Pons (tissue), 1 donor: ENCODE measurements around the gene MSH5.
"Not testable (repeated sequence)": the region's sequence is repeated elsewhere in the genome, so short reads cannot be mapped to it uniquely, and the experiment has no call there.

Source experiments
- DNase-seq: peaks from one replicate; pipeline ENCODE4 v3.0.0-alpha.2; 2016; ENCODE audit warnings: low spot score

Gene MSH5

GRCh38 chr6:31778999-31779885 lies 39.4 kb downstream of the MSH5 start:
- DNase-seq: no peak

- DNase-seq: no peak
Measured at GRCh38 chr6:31779908-31780307, 40.1 kb downstream of the MSH5 start.

- DNase-seq: no peak
Measured at GRCh38 chr6:31780507-31781243, 40.9 kb downstream of the MSH5 start.

- no peak for DNase-seq
Measured at GRCh38 chr6:31781244-31782125, 41.7 kb downstream of the MSH5 start.

GRCh38 chr6:31782126-31782855 lies 42.5 kb downstream of the MSH5 start:
- no peak for DNase-seq

GRCh38 chr6:31784098-31784925 lies 44.5 kb downstream of the MSH5 start:
- peak; percentile 62 for DNase-seq

- no peak for DNase-seq
Measured at GRCh38 chr6:31785475-31785874, 45.7 kb downstream of the MSH5 start.

- peak; percentile 51 for DNase-seq
Measured at GRCh38 chr6:31791324-31792089, 51.7 kb downstream of the MSH5 start.

- DNase-seq: no peak
Measured at GRCh38 chr6:31792090-31792374, 52.2 kb downstream of the MSH5 start.

- DNase-seq: no peak
Measured at GRCh38 chr6:31792761-31793171, 53.0 kb downstream of the MSH5 start.

- DNase-seq: not testable (repeated sequence)
Measured at GRCh38 chr6:31793927-31794245, 54.1 kb downstream of the MSH5 start.

- DNase-seq: no peak
Measured at GRCh38 chr6:31794294-31794865, 54.6 kb downstream of the MSH5 start.

- no peak for DNase-seq
Measured at GRCh38 chr6:31794866-31795615, 55.2 kb downstream of the MSH5 start.

- peak; percentile 84 for DNase-seq
Measured at GRCh38 chr6:31795616-31796298, 56.0 kb downstream of the MSH5 start, which contains the start of gene VARS1. Gene VARS1 (minus strand): TSS chr6:31795752. CDS start chr6:31795217, 535 bp downstream.

- no peak for DNase-seq
Measured at GRCh38 chr6:31796993-31797385, 57.2 kb downstream of the MSH5 start.

- no peak for DNase-seq
Measured at GRCh38 chr6:31797588-31797987, 57.8 kb downstream of the MSH5 start.

- DNase-seq: no peak
Measured at GRCh38 chr6:31799781-31800180, 60.0 kb downstream of the MSH5 start.
